PC-3 (cell line): ENCODE data around the gene ETFDH. TPM values are rescaled to one million over a fixed set of nuclear protein-coding genes. Genes with fewer than 3 reads are reported as not detected.

Experiments
- ATAC-seq: fragments of 200-7000 bp; cut with Tn5 transposase; 2 replicates; pipeline ENCODE4 v1.9.1; 2020; ENCODE audit warnings: mild to moderate bottlenecking, moderate library complexity
- BruUV-seq: library from RNA; stranded (reverse); fragments of 400-500 nt; replicated peaks from 2 replicates; lab custom pipeline; 2021; lab: Mats Ljungman, UMichigan
- CTCF ChIA-PET: fragments of 300-600 bp; sonication (Branson Sonifier 250); formaldehyde crosslinking; loops from one replicate; lab custom pipeline; 2022; ENCODE audit warnings: antibody characterized with exemption; lab: Charles Lee
- POLR2A ChIA-PET: fragments of 300-600 bp; sonication (Branson Sonifier 250); formaldehyde crosslinking; loops from one replicate; lab custom pipeline; 2022; ENCODE audit warnings: antibody characterized with exemption; ENCODE audit not compliant: unreplicated experiment; lab: Charles Lee
- DNase-seq: peaks from one replicate; pipeline ENCODE4 v3.0.0-alpha.2; 2015
- H2AFZ ChIP-seq: fragments of 300-600 bp; sonication (generic); 2 replicates; pipeline ENCODE4 v1.6.0; 2016; ENCODE audit warnings: antibody characterized with exemption, low read length
- H3F3A ChIP-seq: fragments of 300-600 bp; sonication (generic); one replicate; pipeline ENCODE4 v1.6.0; 2017; ENCODE audit warnings: antibody characterized with exemption, low read length, control low read depth, mild to moderate bottlenecking; ENCODE audit not compliant: unreplicated experiment
- H3K27ac ChIP-seq: fragments of 300-600 bp; sonication (generic); 2 replicates; pipeline ENCODE4 v1.5.1; 2016; ENCODE audit warnings: mild to moderate bottlenecking, low read length
- H3K27me3 ChIP-seq: fragments of 300-600 bp; sonication (generic); 2 replicates; pipeline ENCODE4 v1.6.1; 2016; ENCODE audit warnings: low read length, mixed read lengths
- H3K36me3 ChIP-seq: fragments of 300-600 bp; sonication (generic); 2 replicates; pipeline ENCODE4 v1.6.1; 2016; ENCODE audit warnings: low read depth, mixed run types, low read length, mixed read lengths
- H3K4me1 ChIP-seq: fragments of 300-600 bp; sonication (generic); 2 replicates; pipeline ENCODE4 v1.5.1; 2016; ENCODE audit warnings: low read length; ENCODE audit not compliant: insufficient read depth
- H3K4me2 ChIP-seq: fragments of 300-600 bp; sonication (generic); 2 replicates; pipeline ENCODE4 v1.6.0; 2016; ENCODE audit warnings: low read length
- H3K4me3 ChIP-seq: fragments of 300-600 bp; sonication (generic); 2 replicates; pipeline ENCODE4 v1.5.1; 2016; ENCODE audit warnings: mild to moderate bottlenecking, low read length, mixed read lengths
- H3K79me2 ChIP-seq: fragments of 300-600 bp; sonication (generic); 2 replicates; pipeline ENCODE4 v1.6.1; 2017; ENCODE audit warnings: low read length, mixed read lengths
- H3K9ac ChIP-seq: fragments of 300-600 bp; sonication (generic); 2 replicates; pipeline ENCODE4 v1.6.0; 2016; ENCODE audit warnings: mild to moderate bottlenecking, low read length
- H3K9me2 ChIP-seq: fragments of 300-600 bp; sonication (generic); replicated peaks from 2 replicates; pipeline ENCODE4 v1.6.1; 2016; ENCODE audit warnings: mixed run types, low read length, mixed read lengths
- H3K9me3 ChIP-seq: fragments of 300-600 bp; sonication (generic); 2 replicates; pipeline ENCODE4 v1.6.1; 2016; ENCODE audit warnings: low read length, mixed read lengths
- H4K20me1 ChIP-seq: fragments of 300-600 bp; sonication (generic); 2 replicates; pipeline ENCODE4 v1.6.1; 2016; ENCODE audit warnings: low read length, mixed read lengths
- EZH2 ChIP-seq: fragments of 300-600 bp; sonication (generic); IDR thresholded peaks from one replicate; pipeline ENCODE4 v1.6.1; 2017; ENCODE audit warnings: antibody characterized with exemption, mild to moderate bottlenecking, low read length; ENCODE audit not compliant: unreplicated experiment
- EZH2phosphoT487 ChIP-seq: fragments of 300-600 bp; sonication (generic); IDR thresholded peaks from 2 replicates; pipeline ENCODE4 v1.6.1; 2018; ENCODE audit warnings: mild to moderate bottlenecking, antibody characterized with exemption, low read length, borderline replicate concordance
- intact Hi-C: fragments of 100-400 bp; cut with micrococcal nuclease; formaldehyde crosslinking; loops from 2 replicates; pipeline ENCODE4 v1.9.0; 2023
- total RNA-seq: library from RNA; depleted of rRNA; stranded (reverse); fragments of >200 nt; gene quantifications from 2 replicates; pipeline ENCODE4 v1.2.3, GENCODE V29; 2014
- TF ChIP-seq, protein P1 (sequence below): fragments of 300-600 bp; sonication (generic); conservative IDR thresholded peaks from 2 replicates; pipeline ENCODE4 v1.5.1; 2017; ENCODE audit warnings: antibody characterized with exemption, low read depth, mild to moderate bottlenecking, low read length

Gene ETFDH
- total RNA-seq, 1 experiment from 2014 or later = 22.4 TPM

DNA sequence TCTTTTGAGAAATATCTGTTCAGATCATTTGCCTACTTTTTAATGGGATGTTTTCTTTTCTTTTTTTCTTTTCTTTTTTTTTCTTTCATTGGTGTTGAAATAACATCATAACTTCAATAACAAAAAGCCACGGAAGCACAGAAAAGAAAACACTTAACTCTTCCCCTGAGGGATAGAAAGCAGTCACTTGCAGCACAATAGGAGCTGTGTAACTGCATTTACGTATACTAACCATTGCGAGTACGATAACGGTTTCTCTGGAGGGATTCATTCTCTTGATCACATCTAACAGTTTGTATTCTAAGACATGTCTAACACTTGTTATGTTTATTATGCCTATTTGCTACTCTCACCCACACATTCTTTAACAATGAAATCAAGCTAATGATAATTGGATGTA, 27.7 kb upstream of the ETFDH start:
- Histone ChIP-seq H4K20me1 (no peaks in the 10 kb centered on the region), H3F3A (no peaks in the 10 kb centered on the region), H3K9me2 (no peaks in the 10 kb centered on the region), H3K9me3 (no peaks in the 10 kb centered on the region), H3K36me3 (no peaks in the 10 kb centered on the region), H3K27ac (no peak overlapping the region), H3K4me1 (no peaks in the 10 kb centered on the region), H3K4me2 (no peak overlapping the region), H3K79me2 (no peaks in the 10 kb centered on the region), H3K9ac (no peak overlapping the region), H3K4me3 (no peak overlapping the region), H2AFZ (no peak overlapping the region), H3K27me3 (no peaks in the 10 kb centered on the region)
- ChIA-PET CTCF (no interaction called here), POLR2A (no interaction called here)
- ATAC-seq (no peak), DNase-seq (no peak)
- TF ChIP-seq, protein P1, sequence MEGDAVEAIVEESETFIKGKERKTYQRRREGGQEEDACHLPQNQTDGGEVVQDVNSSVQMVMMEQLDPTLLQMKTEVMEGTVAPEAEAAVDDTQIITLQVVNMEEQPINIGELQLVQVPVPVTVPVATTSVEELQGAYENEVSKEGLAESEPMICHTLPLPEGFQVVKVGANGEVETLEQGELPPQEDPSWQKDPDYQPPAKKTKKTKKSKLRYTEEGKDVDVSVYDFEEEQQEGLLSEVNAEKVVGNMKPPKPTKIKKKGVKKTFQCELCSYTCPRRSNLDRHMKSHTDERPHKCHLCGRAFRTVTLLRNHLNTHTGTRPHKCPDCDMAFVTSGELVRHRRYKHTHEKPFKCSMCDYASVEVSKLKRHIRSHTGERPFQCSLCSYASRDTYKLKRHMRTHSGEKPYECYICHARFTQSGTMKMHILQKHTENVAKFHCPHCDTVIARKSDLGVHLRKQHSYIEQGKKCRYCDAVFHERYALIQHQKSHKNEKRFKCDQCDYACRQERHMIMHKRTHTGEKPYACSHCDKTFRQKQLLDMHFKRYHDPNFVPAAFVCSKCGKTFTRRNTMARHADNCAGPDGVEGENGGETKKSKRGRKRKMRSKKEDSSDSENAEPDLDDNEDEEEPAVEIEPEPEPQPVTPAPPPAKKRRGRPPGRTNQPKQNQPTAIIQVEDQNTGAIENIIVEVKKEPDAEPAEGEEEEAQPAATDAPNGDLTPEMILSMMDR = no peak
- no peak for TF ChIP-seq EZH2phosphoT487
- no peak for TF ChIP-seq EZH2
- intact Hi-C loops = no loop called here
- BruUV-seq = no TSS peak

DNA sequence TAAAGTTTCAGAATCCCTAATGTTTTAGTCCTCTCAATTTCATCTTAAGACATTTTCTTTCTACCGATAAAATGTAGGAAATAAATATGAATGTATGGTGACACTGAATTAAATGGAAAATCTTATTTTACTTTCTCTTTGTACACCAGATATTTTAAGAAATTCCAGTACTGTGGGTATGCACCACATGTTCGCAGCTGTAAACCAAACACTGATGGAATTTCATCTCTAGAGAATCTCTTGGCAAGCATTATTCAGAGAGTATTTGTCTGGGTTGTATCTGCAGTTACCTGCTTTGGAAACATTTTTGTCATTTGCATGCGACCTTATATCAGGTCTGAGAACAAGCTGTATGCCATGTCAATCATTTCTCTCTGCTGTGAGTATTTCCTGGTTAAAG, 27.3 kb upstream of the ETFDH start:
- Histone ChIP-seq H3K36me3 (no peaks in the 10 kb centered on the region), H3K4me2 (no peak overlapping the region), H3K27me3 (no peaks in the 10 kb centered on the region), H3K79me2 (no peaks in the 10 kb centered on the region), H3K4me3 (no peak overlapping the region), H4K20me1 (no peaks in the 10 kb centered on the region), H3K9ac (no peak overlapping the region), H3K27ac (no peak overlapping the region), H3K9me3 (no peaks in the 10 kb centered on the region), H2AFZ (no peak overlapping the region), H3F3A (no peaks in the 10 kb centered on the region), H3K9me2 (no peaks in the 10 kb centered on the region), H3K4me1 (no peaks in the 10 kb centered on the region)
- ChIA-PET CTCF (no interaction called here), POLR2A (no interaction called here)
- no peak for DNase-seq
- BruUV-seq = no TSS peak
- ATAC-seq = no peak
- TF ChIP-seq EZH2 (no peak), EZH2phosphoT487 (no peak)
- TF ChIP-seq, protein P1 = no peak
- intact Hi-C loops = no loop called here

DNA sequence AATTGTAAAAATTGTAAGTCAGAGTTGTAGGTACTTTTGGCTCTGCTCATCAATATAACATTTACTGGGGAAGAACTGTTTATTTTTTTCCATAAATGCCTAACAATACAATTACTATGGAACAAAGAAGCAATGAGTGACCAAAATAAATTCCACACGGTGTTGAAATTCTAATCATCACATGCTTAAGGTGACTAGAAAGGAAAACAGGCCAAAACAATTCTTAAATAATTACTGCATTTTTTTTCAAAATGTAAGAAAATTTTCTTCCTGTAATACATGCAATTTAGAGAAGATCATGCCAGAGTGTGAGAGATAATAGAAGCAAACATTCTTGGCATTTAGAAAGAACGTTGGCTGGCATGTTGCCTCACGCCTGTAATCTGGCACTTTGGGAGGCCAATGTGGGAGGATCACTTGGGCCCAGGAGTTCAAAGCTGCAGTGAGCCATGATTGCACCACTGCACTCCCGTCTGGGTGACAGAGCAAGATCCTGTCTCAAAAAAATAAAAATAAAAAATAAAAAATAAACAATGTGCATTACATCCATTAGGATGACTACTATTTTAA, 22.9 kb upstream of the ETFDH start:
- CTCF ChIA-PET = no interaction called here
- H3K4me3 ChIP-seq = no peak overlapping the region

More for the DNA sequence above, 22.9 kb upstream of the ETFDH start:
- BruUV-seq = no TSS peak
- H2AFZ ChIP-seq = no peak overlapping the region
- no peaks in the 10 kb centered on the region for H3K9me2 ChIP-seq
- no peaks in the 10 kb centered on the region for H3F3A ChIP-seq
- H3K4me1 ChIP-seq = no peaks in the 10 kb centered on the region
- no peak for DNase-seq
- H3K27me3 ChIP-seq = no peaks in the 10 kb centered on the region
- H3K27ac ChIP-seq = no peak overlapping the region
- intact Hi-C loops = no loop called here
- no peak overlapping the region for H3K4me2 ChIP-seq
- H3K9ac ChIP-seq = no peak overlapping the region
- TF ChIP-seq EZH2 = no peak
- TF ChIP-seq EZH2phosphoT487 = no peak
- TF ChIP-seq, protein P1 = no peak
- POLR2A ChIA-PET = no interaction called here
- no peaks in the 10 kb centered on the region for H3K9me3 ChIP-seq
- no peak for ATAC-seq
- H4K20me1 ChIP-seq = no peaks in the 10 kb centered on the region
- H3K36me3 ChIP-seq = no peaks in the 10 kb centered on the region
- no peaks in the 10 kb centered on the region for H3K79me2 ChIP-seq
